HepG2 (cell line): ENCODE results near the gene WNT3A. TPM values are rescaled to one million over a fixed set of nuclear protein-coding genes. Genes with fewer than 3 reads are reported as not detected.

Experiments
- AGO2 ChIP-seq: fragments of 200-400 bp; formaldehyde crosslinking; optimal IDR thresholded peaks from 2 replicates; pipeline ENCODE3; 2017; ENCODE audit warnings: mild to moderate bottlenecking, low read depth, low read length, moderate library complexity
- CEBPB ChIP-seq: IDR thresholded peaks from 2 replicates; pipeline ENCODE4 v1.6.1; 2011; ENCODE audit warnings: low read depth, low read length, improper control_type of control experiment, borderline replicate concordance
- CHCHD3 ChIP-seq: sonication (generic); formaldehyde crosslinking; IDR thresholded peaks from 2 replicates; pipeline ENCODE4 v1.8.0; 2022; ENCODE audit warnings: mild to moderate bottlenecking, missing genetic modification reagents, moderate library complexity
- EHMT2 ChIP-seq: fragments of 200-600 bp; sonication (generic); IDR thresholded peaks from 2 replicates; pipeline ENCODE4 v1.7.0; 2017; ENCODE audit warnings: antibody characterized with exemption, low read depth, low read length, borderline replicate concordance
- ELF3 ChIP-seq: IDR thresholded peaks from 2 replicates; pipeline ENCODE4 v1.6.1; 2016; ENCODE audit warnings: missing genetic modification reagents, missing compliant biosample characterization
- FOXA1 ChIP-seq, 2 experiments: fragments of 450-650 bp in 1 of 2; sonication (generic) in 1 of 2; formaldehyde crosslinking in 1 of 2; IDR thresholded peaks; 2 replicates each; pipeline versions ENCODE4 v1.4.0 to v1.6.1; 2016 to 2020; ENCODE audit warnings: missing genetic modification reagents in 1 of 2
- GPN1 ChIP-seq: sonication (generic); formaldehyde crosslinking; IDR thresholded peaks from 2 replicates; pipeline ENCODE4 v1.5.1; 2020; ENCODE audit warnings: missing genetic modification reagents, borderline replicate concordance
- HNF4A ChIP-seq: sonication (generic); formaldehyde crosslinking; IDR thresholded peaks from 2 replicates; pipeline ENCODE4 v1.4.0; 2020; ENCODE audit warnings: missing genetic modification reagents
- KAT8 ChIP-seq: IDR thresholded peaks from 2 replicates; pipeline ENCODE4 v1.6.1; 2016; ENCODE audit warnings: missing genetic modification reagents, missing compliant biosample characterization
- SMAD3 ChIP-seq: sonication (generic); formaldehyde crosslinking; IDR thresholded peaks from 2 replicates; pipeline ENCODE4 v1.4.0; 2020; ENCODE audit warnings: missing genetic modification reagents
- TOPORS ChIP-seq: sonication (generic); formaldehyde crosslinking; IDR thresholded peaks from 2 replicates; pipeline ENCODE4 v1.8.0; 2023; ENCODE audit warnings: mild to moderate bottlenecking, missing genetic modification reagents
- ZNF20 ChIP-seq: sonication (generic); formaldehyde crosslinking; IDR thresholded peaks from 2 replicates; pipeline ENCODE4 v1.4.0; 2020; ENCODE audit warnings: mild to moderate bottlenecking, moderate library complexity, missing genetic modification reagents
- ZNF235 ChIP-seq: sonication (generic); formaldehyde crosslinking; IDR thresholded peaks from 2 replicates; pipeline ENCODE4 v1.8.1; 2023; ENCODE audit warnings: mild to moderate bottlenecking, missing genetic modification reagents, borderline replicate concordance
- ZNF343 ChIP-seq: sonication (generic); formaldehyde crosslinking; IDR thresholded peaks from 2 replicates; pipeline ENCODE4 v1.4.0; 2020; ENCODE audit warnings: mild to moderate bottlenecking, missing genetic modification reagents
- ZNF670 ChIP-seq: sonication (generic); formaldehyde crosslinking; IDR thresholded peaks from 2 replicates; pipeline ENCODE4 v1.8.0; 2022; ENCODE audit warnings: mild to moderate bottlenecking, missing genetic modification reagents, borderline replicate concordance
- ZNF703 ChIP-seq: sonication (generic); formaldehyde crosslinking; IDR thresholded peaks from 2 replicates; pipeline ENCODE4 v1.5.1; 2020; ENCODE audit warnings: missing genetic modification reagents, mild to moderate bottlenecking, moderate library complexity, borderline replicate concordance
- ZNF766 ChIP-seq: sonication (generic); formaldehyde crosslinking; IDR thresholded peaks from 2 replicates; pipeline ENCODE4 v1.5.0; 2020; ENCODE audit warnings: missing genetic modification reagents, borderline replicate concordance
- ZNF790 ChIP-seq: sonication (generic); formaldehyde crosslinking; IDR thresholded peaks from 2 replicates; pipeline ENCODE4 v1.8.0; 2022; ENCODE audit warnings: missing genetic modification reagents, mild to moderate bottlenecking, borderline replicate concordance
- ZSCAN9 ChIP-seq: IDR thresholded peaks from 2 replicates; pipeline ENCODE4 v1.6.1; 2016; ENCODE audit warnings: borderline replicate concordance
- polyA plus RNA-seq, 8 experiments: library from polyadenylated mRNA; depleted of rRNA in 3 of 8; stranded (reverse) in 7 of 8; unstranded in 1 of 8; fragments of >200 nt; fragmentation: Illumina TruSeq in 4 of 8; extraction: Trizol in 4 of 8; gene quantifications; 2 replicates each; pipeline versions ENCODE4 v1.2.1 to v1.2.3, GENCODE V29; 2011 to 2016; ENCODE audit warnings: low read depth in 4 of 8, missing spikeins in 1 of 8, mixed read lengths in 1 of 8; ENCODE audit not compliant: insufficient read depth in 1 of 8
- total RNA-seq, 5 experiments: library from RNA; depleted of rRNA; stranded (reverse); fragments of >200 nt; fragmentation: Illumina TruSeq; extraction: Trizol; gene quantifications; 2 replicates each; pipeline ENCODE4 v1.2.3, GENCODE V29; 2016; ENCODE audit warnings: low read depth in 1 of 5
- TF ChIP-seq, protein P1 (sequence below): sonication (generic); formaldehyde crosslinking; IDR thresholded peaks from 2 replicates; pipeline ENCODE4 v1.4.0; 2020; ENCODE audit warnings: missing genetic modification reagents
- TF ChIP-seq, protein P2 (sequence below): sonication (generic); formaldehyde crosslinking; IDR thresholded peaks from 2 replicates; pipeline ENCODE4 v1.8.0; 2022; ENCODE audit warnings: missing genetic modification reagents, mild to moderate bottlenecking, moderate library complexity, borderline replicate concordance
- TF ChIP-seq, protein P3 (sequence below): sonication (generic); formaldehyde crosslinking; IDR thresholded peaks from 2 replicates; pipeline ENCODE4 v1.8.1; 2023; ENCODE audit warnings: mild to moderate bottlenecking, missing genetic modification reagents

Gene WNT3A
- total and polyA plus RNA-seq, 2 of the 13 experiments (the other 11 are each of a cell fraction or from before 2014, with no cell fraction given) = not detected

DNA sequence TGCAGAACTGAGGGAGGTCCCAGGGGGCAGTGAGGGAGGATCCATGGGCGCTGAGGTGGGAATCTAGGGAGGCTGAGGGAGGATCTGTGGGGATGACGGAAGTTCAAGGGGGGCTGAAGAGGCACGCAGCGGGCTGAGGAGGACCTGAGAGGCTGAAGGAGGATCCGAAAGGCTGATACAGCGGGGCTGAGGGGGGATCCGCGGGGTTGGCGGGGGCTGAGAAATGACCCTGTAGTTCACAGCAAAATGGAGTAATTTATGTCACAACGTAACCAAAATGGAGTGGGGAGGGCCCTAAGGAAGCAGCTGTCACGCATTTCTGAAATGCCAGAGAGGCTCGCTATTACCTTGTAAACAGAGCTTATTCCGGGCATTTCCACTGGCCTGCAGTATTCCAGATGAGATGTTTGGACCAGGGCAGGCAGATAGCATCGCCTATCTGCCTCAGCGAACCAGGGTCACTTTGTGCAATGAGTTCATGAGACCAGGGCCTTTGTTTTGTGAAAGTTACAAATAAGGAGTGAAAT lies 103.2 kb downstream of the WNT3A start (continued):
- TF ChIP-seq, protein P1, sequence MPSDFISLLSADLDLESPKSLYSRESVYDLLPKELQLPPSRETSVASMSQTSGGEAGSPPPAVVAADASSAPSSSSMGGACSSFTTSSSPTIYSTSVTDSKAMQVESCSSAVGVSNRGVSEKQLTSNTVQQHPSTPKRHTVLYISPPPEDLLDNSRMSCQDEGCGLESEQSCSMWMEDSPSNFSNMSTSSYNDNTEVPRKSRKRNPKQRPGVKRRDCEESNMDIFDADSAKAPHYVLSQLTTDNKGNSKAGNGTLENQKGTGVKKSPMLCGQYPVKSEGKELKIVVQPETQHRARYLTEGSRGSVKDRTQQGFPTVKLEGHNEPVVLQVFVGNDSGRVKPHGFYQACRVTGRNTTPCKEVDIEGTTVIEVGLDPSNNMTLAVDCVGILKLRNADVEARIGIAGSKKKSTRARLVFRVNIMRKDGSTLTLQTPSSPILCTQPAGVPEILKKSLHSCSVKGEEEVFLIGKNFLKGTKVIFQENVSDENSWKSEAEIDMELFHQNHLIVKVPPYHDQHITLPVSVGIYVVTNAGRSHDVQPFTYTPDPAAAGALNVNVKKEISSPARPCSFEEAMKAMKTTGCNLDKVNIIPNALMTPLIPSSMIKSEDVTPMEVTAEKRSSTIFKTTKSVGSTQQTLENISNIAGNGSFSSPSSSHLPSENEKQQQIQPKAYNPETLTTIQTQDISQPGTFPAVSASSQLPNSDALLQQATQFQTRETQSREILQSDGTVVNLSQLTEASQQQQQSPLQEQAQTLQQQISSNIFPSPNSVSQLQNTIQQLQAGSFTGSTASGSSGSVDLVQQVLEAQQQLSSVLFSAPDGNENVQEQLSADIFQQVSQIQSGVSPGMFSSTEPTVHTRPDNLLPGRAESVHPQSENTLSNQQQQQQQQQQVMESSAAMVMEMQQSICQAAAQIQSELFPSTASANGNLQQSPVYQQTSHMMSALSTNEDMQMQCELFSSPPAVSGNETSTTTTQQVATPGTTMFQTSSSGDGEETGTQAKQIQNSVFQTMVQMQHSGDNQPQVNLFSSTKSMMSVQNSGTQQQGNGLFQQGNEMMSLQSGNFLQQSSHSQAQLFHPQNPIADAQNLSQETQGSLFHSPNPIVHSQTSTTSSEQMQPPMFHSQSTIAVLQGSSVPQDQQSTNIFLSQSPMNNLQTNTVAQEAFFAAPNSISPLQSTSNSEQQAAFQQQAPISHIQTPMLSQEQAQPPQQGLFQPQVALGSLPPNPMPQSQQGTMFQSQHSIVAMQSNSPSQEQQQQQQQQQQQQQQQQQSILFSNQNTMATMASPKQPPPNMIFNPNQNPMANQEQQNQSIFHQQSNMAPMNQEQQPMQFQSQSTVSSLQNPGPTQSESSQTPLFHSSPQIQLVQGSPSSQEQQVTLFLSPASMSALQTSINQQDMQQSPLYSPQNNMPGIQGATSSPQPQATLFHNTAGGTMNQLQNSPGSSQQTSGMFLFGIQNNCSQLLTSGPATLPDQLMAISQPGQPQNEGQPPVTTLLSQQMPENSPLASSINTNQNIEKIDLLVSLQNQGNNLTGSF = no peak
- TF ChIP-seq, protein P2, sequence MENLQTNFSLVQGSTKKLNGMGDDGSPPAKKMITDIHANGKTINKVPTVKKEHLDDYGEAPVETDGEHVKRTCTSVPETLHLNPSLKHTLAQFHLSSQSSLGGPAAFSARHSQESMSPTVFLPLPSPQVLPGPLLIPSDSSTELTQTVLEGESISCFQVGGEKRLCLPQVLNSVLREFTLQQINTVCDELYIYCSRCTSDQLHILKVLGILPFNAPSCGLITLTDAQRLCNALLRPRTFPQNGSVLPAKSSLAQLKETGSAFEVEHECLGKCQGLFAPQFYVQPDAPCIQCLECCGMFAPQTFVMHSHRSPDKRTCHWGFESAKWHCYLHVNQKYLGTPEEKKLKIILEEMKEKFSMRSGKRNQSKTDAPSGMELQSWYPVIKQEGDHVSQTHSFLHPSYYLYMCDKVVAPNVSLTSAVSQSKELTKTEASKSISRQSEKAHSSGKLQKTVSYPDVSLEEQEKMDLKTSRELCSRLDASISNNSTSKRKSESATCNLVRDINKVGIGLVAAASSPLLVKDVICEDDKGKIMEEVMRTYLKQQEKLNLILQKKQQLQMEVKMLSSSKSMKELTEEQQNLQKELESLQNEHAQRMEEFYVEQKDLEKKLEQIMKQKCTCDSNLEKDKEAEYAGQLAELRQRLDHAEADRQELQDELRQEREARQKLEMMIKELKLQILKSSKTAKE (CRISPR knock-in tag) = no peak
- TF ChIP-seq KAT8 (CRISPR knock-in tag) (peak; percentile 37; the same call in 1 of the 2 replicates), ZSCAN9 (no peak), ZNF766 (CRISPR knock-in tag) (no peak), CHCHD3 (CRISPR knock-in tag) (no peak), CEBPB (0 out of 2 replicates have a peak, but pooled peaks have one; percentile 19), FOXA1 (IDR thresholded peaks at IDR 0.05) (no peak), FOXA1 (CRISPR knock-in tag; IDR thresholded peaks at IDR 0.05) (peak; percentile 79), ZNF670 (no peak), ZNF703 (CRISPR knock-in tag) (no peak), AGO2 (no peak), TOPORS (no peak), SMAD3 (CRISPR knock-in tag) (no peak), ZNF235 (CRISPR knock-in tag) (no peak), ELF3 (CRISPR knock-in tag) (peak; percentile 50; the same call in 1 of the 2 replicates), ZNF790 (no peak), GPN1 (CRISPR knock-in tag) (no peak), ZNF20 (no peak), HNF4A (CRISPR knock-in tag) (peak; percentile 78), ZNF343 (CRISPR knock-in tag) (no peak), EHMT2 (no peak)
- TF ChIP-seq, protein P3, sequence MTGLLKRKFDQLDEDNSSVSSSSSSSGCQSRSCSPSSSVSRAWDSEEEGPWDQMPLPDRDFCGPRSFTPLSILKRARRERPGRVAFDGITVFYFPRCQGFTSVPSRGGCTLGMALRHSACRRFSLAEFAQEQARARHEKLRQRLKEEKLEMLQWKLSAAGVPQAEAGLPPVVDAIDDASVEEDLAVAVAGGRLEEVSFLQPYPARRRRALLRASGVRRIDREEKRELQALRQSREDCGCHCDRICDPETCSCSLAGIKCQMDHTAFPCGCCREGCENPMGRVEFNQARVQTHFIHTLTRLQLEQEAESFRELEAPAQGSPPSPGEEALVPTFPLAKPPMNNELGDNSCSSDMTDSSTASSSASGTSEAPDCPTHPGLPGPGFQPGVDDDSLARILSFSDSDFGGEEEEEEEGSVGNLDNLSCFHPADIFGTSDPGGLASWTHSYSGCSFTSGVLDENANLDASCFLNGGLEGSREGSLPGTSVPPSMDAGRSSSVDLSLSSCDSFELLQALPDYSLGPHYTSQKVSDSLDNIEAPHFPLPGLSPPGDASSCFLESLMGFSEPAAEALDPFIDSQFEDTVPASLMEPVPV (CRISPR knock-in tag) = no peak
